Astrocyte of the spinal cord (primary cell): Measurements from ENCODE around the gene RC3H1.

Experiments used
- DNase-seq: peaks from one replicate; pipeline ENCODE4 v3.0.0; 2011; ENCODE audit warnings: low read depth, low spot score
- H3K4me3 ChIP-seq: 2 replicates; pipeline ENCODE4 v1.5.1; 2011; ENCODE audit warnings: low read depth, mild to moderate bottlenecking, low read length, moderate library complexity
- in situ Hi-C: cut with HindIII; loops from 2 replicates; pipeline ENCODE4 v1.10.0; 2017; ENCODE audit warnings: low sequenced_read_pairs
- TF ChIP-seq, protein P1 (sequence below): IDR thresholded peaks from 2 replicates; pipeline ENCODE4 v1.5.1; 2012; ENCODE audit warnings: low read depth, mild to moderate bottlenecking, low read length, inconsistent platforms

Gene RC3H1

DNA sequence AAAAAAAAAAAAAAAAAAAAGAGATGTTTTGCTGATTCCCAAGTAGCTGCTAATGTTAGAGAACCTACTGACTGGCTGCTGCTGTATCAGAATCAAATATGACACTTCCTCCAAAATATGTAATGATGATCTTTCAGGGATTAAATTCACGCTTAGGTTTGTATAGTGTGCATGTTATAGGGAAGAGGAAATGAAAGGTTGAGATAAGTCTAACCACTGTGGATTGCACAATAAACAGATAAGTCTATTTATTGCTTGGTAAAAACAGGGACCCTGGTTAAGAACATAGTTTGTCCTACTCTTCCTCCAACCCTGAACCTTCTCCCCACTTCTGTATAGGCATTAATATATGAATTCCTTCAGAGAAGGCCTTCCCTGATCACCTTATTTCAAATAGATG lies 13.2 kb downstream of the RC3H1 start:
- H3K4me3 ChIP-seq = no peak overlapping the region
- no peak for DNase-seq
- in situ Hi-C loops = no loop called here
- TF ChIP-seq, protein P1, sequence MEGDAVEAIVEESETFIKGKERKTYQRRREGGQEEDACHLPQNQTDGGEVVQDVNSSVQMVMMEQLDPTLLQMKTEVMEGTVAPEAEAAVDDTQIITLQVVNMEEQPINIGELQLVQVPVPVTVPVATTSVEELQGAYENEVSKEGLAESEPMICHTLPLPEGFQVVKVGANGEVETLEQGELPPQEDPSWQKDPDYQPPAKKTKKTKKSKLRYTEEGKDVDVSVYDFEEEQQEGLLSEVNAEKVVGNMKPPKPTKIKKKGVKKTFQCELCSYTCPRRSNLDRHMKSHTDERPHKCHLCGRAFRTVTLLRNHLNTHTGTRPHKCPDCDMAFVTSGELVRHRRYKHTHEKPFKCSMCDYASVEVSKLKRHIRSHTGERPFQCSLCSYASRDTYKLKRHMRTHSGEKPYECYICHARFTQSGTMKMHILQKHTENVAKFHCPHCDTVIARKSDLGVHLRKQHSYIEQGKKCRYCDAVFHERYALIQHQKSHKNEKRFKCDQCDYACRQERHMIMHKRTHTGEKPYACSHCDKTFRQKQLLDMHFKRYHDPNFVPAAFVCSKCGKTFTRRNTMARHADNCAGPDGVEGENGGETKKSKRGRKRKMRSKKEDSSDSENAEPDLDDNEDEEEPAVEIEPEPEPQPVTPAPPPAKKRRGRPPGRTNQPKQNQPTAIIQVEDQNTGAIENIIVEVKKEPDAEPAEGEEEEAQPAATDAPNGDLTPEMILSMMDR = no peak

DNA sequence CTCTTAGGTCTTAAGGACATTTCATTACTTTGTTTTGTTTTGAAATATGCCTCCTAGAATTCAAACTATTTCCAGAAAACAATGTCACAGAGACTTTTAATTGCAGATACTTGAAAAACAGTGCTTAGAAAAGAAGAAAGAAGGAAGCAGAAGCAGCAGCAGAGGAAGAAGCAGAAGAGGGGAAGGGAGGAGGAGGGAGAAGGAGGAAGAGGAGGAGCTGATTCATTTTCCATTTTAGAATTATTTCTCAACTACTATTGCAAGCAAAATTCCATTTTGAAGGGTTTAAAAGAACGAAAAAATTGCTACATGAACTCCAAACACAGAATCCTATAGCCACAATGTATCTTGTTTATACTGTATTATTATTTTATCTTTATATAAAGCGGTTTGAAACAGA lies 13.9 kb downstream of the RC3H1 start:
- TF ChIP-seq, protein P1 = no peak
- DNase-seq = no peak
- no peak overlapping the region for H3K4me3 ChIP-seq
- in situ Hi-C loops = no loop called here

DNA sequence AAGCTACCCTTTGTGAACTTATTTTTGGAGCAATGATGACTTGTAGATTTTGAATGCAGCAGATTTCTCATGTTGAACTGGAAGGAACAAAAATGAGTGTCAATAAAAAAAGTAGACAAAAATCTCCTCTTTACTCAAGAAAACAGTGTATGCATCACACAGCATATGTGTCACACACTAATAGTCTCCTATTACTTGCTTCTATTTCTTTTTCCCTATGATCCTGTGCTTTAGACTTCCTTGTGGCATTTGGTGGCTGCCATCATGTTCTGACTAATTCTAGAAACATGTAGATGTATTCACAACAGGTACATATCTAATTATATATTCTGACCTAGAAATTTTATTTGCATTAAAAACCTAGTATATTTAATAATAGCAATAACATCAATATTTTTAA lies 14.3 kb downstream of the RC3H1 start:
- no peak overlapping the region for H3K4me3 ChIP-seq
- in situ Hi-C loops = no loop called here

DNA sequence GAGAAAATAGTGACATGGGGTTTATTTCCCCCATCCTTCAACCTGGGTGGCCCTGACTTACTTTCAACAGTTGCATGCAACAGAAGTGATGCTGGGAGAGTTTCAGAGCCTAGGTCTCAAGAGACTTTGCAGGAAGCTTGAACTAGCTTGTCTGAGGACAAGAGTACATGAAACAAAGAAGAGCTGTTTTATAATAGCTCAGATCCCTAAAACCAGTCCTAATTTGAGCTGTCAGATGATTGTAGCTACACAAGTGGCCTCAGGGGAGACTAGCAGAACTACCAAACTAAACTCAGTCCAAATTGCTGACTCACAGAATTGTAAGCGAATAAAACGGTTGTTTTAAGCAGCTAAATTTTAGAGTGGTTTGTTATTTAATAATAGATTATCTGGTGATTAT lies 17.1 kb downstream of the RC3H1 start:
- TF ChIP-seq, protein P1 = no peak
- H3K4me3 ChIP-seq = no peak overlapping the region
- peak; percentile 20 for DNase-seq
- in situ Hi-C loops = no loop called here

More for the DNA sequence above, 14.3 kb downstream of the RC3H1 start:
- DNase-seq = no peak
- TF ChIP-seq, protein P1 = no peak

DNA sequence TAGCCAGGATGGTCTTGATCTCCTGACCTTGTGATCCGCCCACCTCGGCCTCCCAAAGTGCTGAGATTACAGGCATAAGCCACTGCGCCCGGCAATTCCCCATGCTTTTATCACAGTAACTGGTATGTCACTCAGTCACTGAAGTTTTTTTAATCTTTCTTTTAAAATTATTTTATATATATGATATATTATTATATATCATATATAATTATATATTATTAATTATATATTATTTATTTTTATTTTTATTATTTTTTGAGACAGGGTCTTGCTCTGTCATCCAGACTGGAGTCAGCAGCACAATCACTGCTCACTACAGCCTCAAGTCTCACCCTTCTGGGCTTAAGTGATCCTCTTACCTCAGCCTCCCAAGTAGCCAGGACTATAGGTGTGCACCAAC lies 18.3 kb downstream of the RC3H1 start:
- H3K4me3 ChIP-seq = no peak overlapping the region
- TF ChIP-seq, protein P1 = no peak
- in situ Hi-C loops = no loop called here
- no peak for DNase-seq

DNA sequence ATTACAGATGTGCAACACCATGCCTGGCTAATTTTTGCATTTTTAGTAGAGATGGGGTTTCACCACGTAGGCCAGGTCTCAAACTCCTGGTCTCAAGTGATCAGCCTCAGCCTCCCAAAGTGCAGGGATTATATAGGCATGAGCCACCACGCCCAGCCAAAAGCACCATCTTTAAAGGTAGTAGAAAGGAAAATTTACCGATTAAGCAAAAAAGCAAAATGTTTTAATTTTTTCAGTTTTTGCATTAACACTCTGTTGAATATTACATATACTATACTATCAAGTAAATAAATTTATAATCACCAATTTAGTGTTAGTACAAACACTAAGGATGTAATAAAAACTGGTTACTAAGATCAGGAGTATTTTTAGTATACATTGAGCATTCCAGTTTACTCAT lies 20.6 kb downstream of the RC3H1 start:
- H3K4me3 ChIP-seq = no peak overlapping the region
- DNase-seq = no peak
- in situ Hi-C loops = no loop called here
- TF ChIP-seq, protein P1 = no peak

DNA sequence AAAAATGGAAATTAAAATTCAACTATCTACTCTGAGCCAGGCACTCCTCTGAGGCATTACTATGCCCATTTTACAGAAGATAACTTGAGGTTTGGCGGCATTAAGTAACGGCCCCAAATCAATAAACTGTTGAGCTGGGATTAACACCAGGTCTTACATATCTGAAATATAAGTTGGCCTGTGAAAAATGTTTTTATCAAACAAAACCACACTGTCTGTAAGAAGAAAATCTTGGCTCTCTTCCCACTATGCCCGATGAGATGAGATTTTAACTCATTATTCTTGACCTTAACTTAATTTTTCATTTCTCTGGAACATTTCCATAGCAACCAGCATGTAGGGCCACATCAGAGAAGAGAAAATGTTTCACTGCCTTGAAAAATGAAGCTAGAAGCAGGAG lies 21.8 kb downstream of the RC3H1 start:
- in situ Hi-C loops = no loop called here
- DNase-seq = peak; percentile 21
- TF ChIP-seq, protein P1 = no peak
- no peak overlapping the region for H3K4me3 ChIP-seq
